Fibroblast of skin of right quadriceps (primary cell): Measurements from ENCODE around the gene NFAT5.
"Not testable (repeated sequence)": the region's sequence is repeated elsewhere in the genome, so short reads cannot be mapped to it uniquely, and the experiment has no call there.

Source experiments
- DNase-seq: peaks from one replicate; pipeline ENCODE4 v3.0.0-alpha.2; 2013

NFAT5 gene

GRCh38 chr16:69707920-69708683, 142.3 kb downstream of the NFAT5 start:
- no peak for DNase-seq

DNA sequence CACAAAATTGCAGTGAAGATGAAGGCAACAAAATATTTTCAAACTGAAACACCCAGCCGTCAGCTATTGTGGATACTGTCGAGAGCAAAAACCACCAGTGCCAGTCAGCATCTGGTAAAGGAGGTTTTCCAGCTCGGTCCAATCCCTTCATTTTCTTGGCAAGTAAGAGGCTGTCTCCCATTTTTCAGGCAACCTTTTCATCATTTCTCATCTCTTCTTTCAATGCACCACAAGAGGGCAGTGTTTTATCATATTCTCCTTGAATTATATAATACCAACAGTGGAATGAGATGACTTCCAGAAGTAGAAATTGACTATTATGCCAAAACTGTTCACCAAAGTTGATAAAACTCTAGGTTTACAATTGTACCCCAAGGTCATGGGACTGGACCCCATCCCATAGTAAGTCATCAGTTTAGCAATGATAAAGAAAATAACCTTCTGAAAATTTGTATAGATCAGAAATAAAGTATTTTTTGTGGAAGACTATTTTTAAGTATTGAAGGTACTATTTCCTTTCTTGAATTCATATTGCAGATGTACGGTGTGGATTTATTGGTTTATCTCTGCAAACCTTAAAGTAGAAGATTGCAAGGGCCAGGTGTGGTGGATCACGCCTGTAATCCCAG, 143.8 kb downstream of the NFAT5 start:
- DNase-seq = peak; percentile 68

DNA sequence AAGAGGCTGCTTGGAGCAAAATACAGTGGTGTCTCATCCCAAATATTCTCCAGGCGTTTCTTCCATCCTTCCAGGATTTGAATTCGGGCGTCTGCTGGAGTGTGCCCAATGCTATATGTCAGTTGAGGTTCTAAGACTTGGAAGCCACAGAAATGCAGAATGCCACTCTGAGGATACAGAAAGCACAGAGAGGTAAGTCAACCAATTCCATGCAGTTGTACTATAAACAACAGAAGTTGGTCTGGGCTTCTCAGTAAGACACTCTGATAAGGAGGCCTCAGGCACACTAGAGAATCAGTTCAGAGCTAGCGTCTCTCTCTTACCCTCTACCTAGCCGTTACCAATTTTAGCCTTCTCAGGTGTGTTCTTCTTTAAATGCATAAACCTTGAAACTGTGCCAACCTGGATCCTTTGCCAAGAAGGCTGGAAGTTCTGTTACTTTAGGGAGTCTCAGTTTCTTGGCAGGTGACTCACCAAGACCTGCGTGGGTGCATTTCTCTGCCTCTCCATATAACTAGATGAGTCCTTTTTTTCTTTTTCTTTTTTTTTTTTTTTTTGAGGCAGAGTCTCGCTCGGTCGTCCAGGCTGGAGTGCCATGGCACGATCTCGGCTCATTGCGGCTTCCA, 145.5 kb downstream of the NFAT5 start:
- DNase-seq = peak; percentile 52

- DNase-seq = no peak
Measured at GRCh38 chr16:69712277-69712676, 146.5 kb downstream of the NFAT5 start.

DNA sequence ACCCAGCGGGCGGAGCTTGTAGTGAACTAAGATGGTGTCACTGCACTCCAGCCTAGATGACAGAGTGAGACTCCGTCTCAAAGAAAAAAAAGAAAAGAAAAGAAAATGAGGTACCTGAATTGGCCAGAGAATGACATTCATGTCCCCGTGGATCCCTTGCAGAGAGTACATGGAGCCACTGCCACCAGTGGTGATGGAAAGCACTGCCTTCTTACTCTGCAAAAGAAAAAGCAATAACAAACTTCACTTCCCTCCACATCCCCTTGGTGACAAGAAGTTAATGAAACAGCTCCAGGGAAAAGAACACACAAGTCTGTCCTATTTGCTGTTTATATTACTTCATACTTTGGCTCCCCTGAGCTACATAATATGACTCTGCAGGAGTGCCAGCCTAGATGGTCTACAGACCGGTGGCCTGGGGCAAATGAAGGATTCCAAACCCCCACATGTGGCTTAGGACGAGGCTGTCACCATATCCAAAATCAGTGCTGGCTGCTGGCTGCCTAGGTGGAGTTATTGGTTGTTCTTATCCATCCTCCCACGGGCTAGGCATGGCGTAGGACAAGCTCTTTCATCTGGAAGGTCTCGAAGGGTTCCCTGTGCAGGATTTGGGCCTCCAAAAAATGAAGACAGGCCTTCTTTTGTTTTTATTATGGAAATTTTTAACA, 147.3 kb downstream of the NFAT5 start:
- no peak for DNase-seq

- DNase-seq = no peak
Measured at GRCh38 chr16:69717066-69717465, 151.3 kb downstream of the NFAT5 start.

- DNase-seq = no peak
Measured at GRCh38 chr16:69718111-69718764, 152.5 kb downstream of the NFAT5 start.

DNA sequence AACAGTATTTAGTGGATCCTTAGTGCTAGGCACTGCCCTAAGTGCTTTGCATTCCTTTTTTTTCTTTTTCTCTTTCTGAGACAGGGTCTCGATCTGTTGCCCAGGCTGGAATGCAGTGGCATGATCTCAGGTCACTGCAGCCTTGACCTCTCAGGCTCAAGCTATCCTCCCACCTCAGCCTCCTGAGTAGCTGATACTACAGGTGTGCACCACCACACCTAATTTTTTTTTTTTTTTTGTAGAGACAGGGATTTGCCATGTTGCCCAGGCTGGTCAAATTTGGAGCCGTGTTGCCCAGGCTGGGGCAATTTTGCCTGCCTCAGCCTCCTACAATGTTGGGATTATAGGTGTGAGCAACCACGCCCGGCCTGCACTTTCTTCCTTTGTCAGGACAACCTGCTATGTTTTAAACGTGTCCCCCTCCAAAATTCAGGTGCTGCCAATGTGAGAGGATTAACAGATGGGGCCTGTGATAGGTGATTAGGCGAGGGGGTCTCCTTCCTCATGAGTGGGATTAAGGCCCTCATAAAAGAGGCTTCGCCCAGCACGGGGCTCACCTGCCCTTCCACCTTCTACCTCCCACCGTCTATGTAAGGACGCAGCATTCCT, 155.2 kb downstream of the NFAT5 start:
- DNase-seq = no peak

DNA sequence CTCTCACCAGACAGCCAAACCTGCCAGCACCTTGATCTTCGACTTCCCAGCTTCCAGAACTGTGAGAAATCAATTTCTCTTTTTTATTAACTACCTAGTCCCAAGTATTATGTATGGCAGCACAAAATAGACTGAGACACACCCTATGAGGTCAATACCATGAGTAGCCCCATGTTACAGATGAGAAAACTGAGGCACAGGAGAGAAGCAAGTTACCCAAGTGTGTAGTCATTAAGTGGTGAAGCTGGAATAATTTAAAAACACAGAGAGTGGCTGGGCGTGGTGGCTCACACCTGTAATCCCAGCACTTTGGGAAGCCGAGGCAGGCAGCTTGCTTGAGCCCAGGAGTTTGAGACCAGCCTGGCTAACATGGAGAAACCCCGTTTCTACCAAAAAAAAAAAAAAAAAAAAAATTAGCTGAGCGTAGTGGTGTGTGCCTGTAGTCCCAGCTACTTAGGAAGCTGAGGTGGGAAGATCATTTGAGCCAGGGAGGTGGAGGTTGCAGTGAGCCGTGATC, 155.7 kb downstream of the NFAT5 start:
- DNase-seq = no peak

DNA sequence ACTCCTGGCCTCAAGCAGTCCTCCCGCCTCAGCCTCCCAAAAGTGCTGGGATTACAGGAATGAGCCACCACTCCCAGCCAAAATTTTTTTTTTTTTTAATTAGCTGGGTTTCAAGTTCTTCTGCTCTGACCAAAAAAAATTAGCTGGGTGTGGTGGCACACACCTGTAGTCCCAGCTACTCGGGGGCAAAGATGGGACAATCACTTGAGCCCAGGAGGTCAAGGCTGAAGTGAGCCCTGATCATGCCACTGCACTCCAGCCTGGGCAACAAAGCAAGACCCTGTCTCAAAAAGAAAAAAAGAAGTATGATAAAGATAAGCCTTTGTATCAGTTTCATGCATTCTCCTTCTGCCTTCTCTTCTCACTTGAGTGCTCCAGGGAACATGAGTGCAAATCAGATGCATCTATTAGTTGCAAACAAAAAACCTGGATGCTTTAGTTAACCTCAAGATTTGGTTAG, 158.7 kb downstream of the NFAT5 start:
- no peak for DNase-seq

DNA sequence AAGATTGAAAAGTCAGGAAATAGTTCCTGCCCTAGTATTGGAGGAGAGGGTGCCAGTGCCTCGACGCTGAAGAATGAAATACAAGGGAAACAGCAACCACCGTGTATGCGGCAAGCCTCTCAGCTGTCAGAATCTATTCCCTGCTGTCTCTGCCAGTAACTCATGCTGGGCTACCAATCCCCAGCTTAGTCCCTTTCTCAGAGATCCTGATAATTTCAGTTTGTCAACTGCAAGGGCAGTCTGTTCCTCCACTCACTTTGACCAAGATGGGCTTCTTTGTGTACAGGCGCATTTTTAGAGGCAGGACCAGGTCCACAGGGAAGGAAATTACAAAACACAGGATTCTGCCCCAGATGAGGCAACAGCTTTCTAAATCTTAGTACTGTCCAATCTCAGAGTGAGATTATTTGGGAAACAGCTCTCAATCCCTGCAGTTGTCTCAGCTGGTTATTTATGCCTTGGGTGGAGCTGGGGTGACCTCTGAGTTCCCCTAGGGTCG, 159.3 kb downstream of the NFAT5 start:
- no peak for DNase-seq

- no peak for DNase-seq
Measured at GRCh38 chr16:69725480-69726312, 159.9 kb downstream of the NFAT5 start.

GRCh38 chr16:69726313-69727060, 160.7 kb downstream of the NFAT5 start, which contains the start of gene NQO1:
Gene NQO1 (minus strand): TSS chr16:69726560. CDS start chr16:69726439, 121 bp downstream.
- DNase-seq = peak; percentile 97

DNA sequence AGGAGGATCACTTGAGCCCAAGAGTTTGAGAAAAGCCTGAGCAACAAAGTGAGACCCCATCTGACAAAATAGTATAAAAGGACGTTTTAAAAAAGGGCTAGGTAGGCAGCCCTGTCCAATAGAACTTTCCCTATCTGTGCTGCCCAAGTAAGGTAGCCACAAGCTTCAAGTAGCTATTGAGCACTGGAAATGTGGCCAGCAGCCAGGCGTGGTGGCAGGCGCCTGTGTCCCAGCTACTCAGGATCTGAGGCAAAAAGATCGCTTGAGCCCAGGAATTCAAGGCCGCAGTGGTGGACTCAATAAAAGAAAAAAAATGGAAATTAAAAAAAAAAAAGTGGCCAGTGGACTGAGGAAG, 162.1 kb downstream of the NFAT5 start:
- DNase-seq = no peak

GRCh38 chr16:69729030-69729429, 163.3 kb downstream of the NFAT5 start:
- not testable (repeated sequence) for DNase-seq

DNA sequence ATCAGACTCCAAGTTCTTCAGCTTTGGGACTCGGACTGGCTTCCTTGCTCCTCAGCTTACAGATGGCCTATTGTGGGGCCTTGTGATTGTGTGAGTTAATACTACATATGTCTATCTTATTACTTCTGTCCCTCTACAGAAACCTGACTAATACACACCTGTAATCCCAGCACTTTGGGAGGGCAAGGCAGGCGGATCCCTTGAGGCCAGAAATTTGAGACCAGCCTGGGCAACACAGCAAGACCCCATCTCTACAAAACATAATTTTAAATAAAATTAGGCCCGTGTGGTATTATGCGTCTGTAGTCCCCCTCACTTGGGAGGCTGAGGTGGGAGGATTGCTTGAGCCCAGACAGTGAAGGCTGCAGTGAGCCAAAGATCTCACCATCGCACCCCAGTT, 165.5 kb downstream of the NFAT5 start:
- not testable (repeated sequence) for DNase-seq

DNA sequence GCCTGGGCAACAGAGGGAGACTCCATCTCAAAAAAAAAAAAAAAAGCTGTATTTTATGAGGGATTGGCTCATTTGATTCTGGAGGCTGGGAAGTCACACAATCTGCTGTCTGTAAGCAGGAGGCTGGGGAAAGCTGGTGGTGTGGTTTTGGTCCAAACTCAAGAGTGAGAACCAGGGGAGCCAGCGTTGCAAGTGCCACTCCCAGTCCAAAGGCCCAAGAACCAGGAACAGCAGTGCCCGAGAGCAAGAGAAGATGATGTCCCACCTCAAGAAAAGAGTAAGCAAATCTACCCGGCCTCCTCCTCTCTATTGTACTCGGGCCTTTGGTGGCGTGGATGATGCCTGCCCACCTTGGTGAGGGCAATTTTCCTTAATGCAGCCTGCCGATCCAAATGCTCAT, 166.3 kb downstream of the NFAT5 start:
- DNase-seq = no peak

- peak; percentile 24 for DNase-seq
Measured at GRCh38 chr16:69741519-69741918, 175.8 kb downstream of the NFAT5 start.

DNA sequence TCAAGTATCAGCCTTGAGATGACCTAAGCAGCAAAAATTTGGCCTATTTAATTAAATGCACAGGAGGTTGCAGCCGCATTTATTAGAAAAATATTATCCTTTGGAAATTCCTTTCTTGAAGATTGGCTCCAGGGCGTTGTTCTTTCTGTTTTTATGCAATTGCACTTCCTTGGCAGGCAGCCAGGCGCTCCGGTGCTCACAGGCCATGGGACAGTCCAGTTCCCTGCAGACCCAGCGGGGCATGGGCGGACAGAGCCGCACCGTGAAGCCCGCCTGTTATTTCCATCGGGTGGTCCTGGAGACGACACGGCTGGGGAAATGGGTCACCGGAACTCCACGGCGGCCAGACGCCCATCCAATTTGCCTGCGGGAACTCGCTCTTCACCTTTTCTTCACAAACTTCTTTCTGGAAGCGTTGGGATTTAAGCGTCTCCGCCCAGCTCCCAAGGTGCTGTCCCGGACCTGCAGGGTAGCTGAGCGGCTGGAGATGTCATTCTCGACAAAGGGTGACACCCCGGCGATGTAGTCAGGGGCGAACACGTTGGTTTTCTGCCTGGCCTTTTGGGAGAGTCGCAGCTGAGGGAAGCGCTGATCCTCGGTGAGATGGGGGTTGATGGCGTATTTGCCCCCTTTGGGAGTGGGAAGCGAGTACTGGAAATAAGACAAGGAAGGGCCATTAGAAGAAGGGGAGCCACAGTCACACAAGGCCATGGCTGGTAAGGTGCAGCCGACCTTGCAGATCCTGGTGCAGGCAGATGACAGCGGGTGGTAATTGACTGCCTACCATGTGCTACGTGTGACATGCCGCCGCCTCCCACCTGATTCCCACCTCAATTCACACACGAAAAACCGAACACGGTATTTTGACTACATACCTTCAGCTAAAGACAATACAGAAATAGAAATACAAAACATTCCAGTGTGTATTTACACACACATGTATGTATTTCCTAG, 176.5 kb downstream of the NFAT5 start:
- no peak for DNase-seq
